HG03064 (cell line): ENCODE measurements around the gene SPOCK3.
"Not testable (repeated sequence)": the region's sequence is repeated elsewhere in the genome, so short reads cannot be mapped to it uniquely, and the experiment has no call there.

Experiments
- ATAC-seq: cut with Tn5 transposase; IDR thresholded peaks from one replicate; pipeline ENCODE4 v1.9.1; 2021; ENCODE audit warnings: low read depth; ENCODE audit not compliant: unreplicated experiment

The SPOCK3 gene

DNA sequence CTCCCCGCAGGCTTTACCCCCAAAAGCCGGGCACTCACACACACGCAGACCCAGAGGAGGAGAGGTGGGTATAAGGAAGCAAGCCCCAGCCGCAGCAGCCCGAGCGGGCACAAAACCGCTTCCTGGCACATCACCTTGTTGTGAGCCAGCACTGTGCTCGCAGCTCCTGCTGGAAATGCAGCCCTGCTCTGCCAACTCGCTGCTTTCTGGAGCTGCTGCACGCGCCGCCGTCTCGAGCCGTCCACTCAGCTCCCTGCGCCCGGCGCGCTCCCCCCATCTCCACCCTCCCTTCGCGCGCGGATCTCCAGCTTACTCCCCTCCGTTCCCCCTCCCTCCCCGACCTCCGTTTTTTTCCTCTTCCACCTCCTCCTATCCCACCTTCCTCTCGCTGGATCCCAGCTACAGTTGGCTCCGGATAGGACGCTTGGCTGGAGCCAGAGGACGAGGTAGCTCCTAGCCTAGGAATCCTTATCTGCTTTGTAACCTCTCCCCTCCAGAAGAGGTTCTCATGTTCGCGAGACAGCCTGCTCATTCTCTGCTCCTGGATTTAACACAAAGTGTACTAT is at the start of gene SPOCK3:
TSS of gene SPOCK3 (minus strand) at position 179 of the 566 bp plus-strand sequence.
- no peak for ATAC-seq

DNA sequence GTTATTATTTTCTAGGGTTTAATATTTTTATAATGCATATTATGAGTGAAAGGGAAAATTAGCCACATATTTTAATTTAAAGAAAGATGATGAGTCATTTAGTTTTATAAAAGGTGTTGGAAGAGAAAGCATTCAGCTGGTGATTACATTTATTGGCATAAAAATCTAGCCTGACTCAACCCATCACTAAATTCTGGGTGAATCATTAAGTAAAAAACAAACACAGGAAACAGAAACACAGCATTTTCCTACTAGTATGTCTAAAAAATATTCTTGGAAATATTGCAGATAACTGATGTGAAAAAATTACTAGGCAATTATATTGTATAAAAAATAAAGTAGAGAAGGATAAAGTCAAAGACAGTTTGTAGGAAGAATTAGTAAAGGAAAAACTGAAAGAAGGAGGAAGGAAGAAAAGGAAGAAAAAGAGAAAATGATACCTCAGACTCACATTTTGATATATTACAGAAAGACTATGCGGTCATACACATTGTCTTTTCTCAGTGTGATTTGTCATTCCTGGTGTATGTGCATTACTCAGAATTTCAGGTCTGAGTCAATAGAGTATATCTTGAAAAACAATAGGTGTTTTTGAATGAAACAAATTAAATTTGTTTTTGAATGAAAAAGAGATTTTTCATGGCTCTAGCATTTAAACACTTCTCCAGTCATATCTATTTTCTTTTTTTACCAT is 48.0 kb upstream of the SPOCK3 start:
- no peak for ATAC-seq

DNA sequence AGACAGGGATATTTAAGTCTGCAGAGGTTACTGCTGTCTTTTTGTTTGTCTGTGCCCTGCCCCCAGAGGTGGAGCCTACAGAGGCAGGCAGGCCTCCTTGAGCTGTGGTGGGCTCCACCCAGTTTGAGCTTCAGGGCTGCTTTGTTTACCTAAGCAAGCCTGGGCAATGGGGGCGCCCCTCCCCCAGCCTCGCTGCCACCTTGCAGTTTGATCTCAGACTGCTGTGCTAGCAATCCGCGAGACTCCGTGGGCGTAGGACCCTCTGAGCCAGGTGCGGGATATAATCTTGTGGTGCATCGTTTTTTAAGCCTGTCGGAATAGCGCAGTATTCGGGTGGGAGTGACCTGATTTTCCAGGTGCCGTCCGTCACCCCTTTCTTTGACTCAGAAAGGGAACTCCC is 47.3 kb upstream of the SPOCK3 start:
- ATAC-seq: not testable (repeated sequence)

- ATAC-seq: no peak
Measured at GRCh38 chr4:167274351-167274750, 40.1 kb upstream of the SPOCK3 start.

DNA sequence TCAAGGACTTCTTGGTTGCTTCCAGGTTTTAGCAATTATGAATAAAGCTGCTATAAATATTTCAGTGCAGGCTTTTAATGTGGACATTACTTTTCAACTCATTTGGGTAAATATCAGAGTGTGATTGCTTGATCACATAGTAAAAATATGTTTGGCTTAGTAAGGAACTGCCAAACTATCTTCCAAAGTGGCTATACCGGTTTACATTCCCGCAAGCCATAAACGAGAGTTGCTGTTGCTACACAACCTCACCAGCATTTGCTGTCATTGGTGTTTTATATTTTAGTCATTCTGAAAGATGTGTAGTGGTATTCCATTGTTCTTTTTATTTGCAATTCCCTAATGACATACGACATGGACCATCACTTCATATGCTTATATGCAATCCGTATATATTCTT is 30.9 kb upstream of the SPOCK3 start:
- ATAC-seq: no peak

GRCh38 chr4:167248271-167248670 is 14.0 kb upstream of the SPOCK3 start:
- ATAC-seq: no peak

GRCh38 chr4:167239627-167240026 is 5.3 kb upstream of the SPOCK3 start:
- ATAC-seq: no peak

DNA sequence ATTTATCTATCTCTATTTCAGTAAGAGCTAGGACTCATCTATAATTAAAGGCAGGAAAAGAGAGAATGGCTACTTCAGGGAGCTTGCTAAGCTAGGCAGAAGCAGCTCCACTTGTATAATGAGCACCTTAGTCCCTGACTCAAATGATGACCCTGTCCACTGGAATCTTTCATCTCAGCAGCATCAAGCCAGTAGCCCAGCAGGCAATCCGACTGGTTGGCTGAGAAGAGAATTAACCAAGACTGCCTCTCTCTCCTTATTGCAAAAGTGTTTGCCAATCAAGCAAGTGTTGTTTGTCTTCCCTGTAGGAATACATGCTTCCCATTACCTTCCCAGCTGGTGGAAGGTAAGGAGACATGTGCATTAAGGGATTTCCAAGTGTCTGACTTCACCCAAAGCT is 3.9 kb upstream of the SPOCK3 start:
- ATAC-seq: no peak

DNA sequence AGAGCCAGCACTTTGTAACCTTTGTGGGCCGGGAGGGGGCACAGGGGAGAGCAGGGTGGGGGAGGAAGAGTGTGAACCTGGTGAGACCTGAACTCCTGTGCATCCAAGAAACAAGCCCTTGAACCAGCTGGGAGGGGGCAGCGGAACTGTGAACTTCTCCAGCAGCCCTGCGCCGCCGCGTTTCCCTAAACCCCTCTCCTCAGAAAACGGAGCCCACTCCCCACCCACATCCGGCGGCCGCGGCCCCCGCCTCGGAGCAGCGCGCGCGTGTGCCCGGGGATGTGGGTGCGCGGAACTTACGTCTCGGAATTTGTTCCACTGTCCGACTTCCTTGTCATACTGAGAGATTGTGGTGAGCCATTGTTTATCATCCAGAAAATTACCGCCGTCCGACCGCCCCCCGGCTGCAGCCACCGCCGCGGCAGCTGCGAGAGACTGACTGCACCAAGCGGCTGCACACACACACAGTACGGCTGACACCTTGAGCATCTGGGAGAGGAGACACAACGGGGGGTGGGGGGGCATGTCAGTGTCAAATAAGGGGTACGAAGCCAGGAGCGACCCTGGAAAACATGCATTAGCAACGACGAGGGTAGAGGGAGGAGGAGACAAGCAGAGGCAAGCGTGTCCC is 494 bp downstream of the SPOCK3 start:
- no peak for ATAC-seq

DNA sequence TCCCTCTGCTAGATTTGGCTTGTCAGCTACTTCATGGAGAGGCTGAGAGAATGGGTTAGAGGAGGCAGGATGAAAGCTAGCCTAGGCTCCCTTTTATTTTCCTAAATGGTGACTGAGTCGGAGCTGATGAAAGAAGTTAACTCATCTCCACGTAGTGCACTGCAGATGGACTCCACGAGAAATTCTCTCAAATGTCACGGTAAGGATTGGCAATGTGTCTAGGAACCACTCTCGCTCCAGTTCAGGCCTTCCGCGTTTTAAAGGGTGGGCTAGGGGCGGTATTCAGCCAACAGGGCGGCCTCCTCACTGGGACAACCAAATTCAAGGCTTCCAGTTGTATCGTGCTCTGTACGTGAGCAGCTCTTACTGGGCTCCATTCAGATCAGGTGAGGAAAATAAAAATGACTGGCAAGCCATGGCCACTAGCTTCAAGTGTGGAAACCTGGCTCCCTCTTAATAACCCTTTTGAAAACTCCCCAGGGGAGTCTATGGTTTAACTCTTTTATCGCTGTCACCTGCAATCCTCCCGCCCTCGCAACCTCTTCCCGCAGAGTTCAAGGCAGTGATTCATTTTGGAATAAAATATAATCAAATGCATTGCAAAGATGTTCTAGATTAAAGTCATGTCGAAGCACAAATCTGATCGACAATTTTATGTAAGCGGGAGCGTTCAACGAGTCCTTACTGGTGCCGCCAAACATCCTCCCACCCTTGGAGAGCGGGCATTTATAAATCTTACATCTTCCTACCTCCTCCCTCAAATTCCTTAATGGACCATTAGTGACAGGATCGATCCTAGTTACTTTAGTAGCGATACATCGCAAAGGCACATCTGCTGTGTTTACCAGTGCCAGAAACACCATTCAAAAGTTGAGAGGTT is 1.2 kb downstream of the SPOCK3 start:
- ATAC-seq: no peak

DNA sequence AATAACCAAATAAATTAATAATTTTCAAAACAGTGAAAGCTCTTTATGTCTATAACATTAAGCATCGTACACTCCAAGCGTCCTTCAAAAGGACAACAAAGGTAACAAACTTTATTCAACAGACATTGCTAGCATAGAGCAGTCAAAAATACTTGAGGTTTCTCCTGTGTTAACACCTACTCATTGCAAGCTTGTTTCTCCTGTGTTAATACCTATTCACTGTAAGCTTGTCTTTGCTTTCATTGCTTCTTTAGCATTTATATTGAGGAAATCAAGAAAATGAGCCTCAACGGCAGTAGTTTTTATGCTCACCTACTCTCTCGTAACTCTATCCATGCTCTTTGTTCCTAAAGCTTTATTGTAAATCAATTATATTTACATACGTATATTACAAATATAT is 3.5 kb downstream of the SPOCK3 start:
- no peak for ATAC-seq

GRCh38 chr4:167222099-167222498 is 12.2 kb downstream of the SPOCK3 start:
- peak; percentile 80 for ATAC-seq

- ATAC-seq: no peak
Measured at GRCh38 chr4:167221084-167221483, 13.2 kb downstream of the SPOCK3 start.

DNA sequence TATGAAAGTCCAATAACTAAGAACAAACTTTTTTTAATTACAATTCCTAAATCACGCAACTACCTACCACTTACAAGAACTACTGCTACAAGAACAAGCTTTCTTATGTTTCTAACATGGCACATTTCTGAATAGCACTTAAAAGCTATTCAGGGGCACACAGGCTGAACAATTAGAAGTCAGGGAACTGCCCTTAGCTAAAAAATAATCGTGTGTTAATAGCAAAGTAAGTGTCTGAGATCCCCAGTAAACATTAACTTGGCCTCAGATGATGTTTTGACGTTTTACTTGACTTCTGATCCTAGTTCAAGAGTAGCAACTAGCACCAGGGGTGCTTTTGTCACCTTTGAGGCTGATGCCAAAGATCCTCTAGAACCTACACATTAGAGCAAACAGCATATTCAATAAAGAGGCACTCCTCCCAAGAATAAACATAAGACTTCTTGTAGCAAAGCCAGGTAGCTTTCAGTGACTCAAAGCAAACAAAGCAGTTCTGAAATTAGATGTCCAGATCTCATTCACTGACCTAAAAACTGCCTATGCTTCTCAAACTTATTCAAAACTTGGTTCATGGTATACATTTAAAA is 16.2 kb downstream of the SPOCK3 start:
- no peak for ATAC-seq

DNA sequence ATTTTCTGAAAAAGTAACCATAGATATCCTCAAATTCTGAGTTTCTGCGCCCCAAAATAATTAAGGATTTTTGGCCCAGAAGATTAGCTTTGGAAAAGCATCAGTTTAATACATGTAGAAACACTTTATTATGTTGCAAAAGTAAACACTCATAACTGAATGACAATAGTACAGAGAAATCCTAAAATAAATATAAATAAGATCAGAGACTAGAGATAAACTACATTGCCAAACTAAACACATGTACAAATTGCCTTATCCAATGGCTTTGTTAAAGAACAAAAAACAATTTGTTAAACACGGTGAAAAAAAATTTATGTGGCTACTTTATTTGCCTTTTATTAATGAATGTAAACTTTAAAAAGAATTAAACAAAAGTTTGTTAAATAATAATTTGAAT is 17.5 kb downstream of the SPOCK3 start:
- no peak for ATAC-seq

DNA sequence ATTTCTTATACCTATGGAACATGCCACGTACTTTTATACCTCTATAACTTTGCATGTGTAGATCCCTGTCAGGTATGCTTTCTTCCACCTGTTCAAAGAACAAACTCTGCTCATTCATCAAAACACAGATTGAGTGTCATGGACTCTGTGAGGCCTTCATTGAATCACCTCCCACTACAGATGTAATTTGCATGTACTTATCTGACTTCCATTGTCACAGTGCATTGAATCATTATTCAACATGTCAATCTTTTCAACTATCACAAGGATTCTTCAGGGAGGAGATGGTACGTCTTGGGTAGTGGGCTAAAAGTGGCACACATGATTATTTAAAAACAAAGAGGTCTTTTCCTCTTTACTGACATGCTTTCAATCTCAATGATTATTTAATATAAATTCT is 24.1 kb downstream of the SPOCK3 start:
- no peak for ATAC-seq

DNA sequence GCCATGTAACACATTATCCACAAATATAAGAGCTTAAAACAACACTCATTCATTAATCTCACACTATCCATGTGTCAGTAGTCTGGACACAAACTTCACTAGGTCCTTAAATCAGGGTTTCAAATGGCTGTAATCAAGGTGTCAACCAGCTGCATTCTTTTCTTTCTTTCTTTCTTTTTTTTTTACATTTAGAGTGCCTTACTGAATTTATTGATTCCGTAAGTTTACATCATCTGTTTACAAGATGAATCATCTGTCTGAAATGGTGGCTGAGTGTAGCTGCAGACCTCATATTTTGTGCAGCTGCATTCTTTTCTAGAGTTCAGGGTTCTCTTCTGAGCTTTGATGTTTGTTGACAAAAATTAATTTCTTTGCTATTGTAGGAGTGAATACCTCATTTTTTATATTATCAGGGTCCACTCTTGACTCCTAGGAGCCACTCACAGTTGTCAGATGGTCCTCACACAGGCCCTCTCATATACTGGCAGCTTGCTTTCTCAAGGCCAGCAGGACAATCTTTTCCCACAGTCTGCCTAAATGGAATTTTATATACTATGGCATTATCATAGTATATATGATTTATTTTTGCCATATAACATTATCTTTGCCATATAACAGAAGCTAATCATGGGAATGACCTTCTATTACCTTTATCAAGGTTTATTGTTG is 37.8 kb downstream of the SPOCK3 start:
- ATAC-seq: no peak

- ATAC-seq: no peak
Measured at GRCh38 chr4:167190379-167190778, 43.9 kb downstream of the SPOCK3 start.

DNA sequence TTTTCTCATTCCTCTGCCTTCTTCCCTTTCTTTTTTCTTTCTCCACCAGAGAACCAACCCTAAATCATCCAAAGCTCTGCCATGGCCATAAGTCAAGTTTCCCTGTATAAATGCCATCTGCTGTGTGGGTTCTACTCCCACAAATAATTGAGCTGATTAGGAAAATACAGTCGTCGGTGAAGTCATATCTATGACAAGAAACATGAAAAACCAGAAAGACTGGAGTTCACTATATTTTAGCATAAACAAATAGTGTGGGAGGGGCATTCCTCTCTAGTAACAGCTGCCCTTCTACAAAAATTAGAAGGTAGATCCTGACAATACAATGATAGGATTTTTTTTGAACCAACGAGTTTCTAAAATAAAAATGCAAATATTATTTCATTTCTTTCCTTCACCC is 48.8 kb downstream of the SPOCK3 start:
- ATAC-seq: no peak

DNA sequence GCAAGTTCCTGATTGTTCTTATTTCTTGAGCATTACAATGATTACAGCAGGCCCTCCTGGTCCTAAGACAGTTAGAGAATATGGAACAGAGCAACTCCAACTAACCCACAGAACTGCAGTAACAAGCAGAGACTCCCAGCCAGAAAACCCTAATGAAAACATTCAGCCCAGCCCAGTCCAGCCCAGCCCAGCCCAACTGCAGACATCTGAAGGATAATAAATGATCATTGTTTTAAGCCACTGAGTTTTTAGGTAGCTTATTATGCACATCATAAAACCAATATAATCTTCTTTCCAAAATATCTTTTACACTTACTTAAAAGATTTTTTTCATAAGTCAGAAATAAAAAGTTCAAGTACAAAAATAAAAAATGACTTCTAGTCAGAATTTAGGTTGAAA is 51.3 kb downstream of the SPOCK3 start:
- ATAC-seq: no peak
